K562 (cell line): Measurements from ENCODE around the gene LRP2BP. TPM values are rescaled to one million over a fixed set of nuclear protein-coding genes. Genes with fewer than 3 reads are reported as not detected.

Source experiments
- CUX1 ChIP-seq: fragments of 200-800 bp; sonication (Bioruptor generic); IDR thresholded peaks from 2 replicates; pipeline ENCODE4 v1.6.1; 2016; ENCODE audit warnings: missing genetic modification characterization, missing compliant biosample characterization
- ZFP91 ChIP-seq: sonication (generic); formaldehyde crosslinking; IDR thresholded peaks from 2 replicates; pipeline ENCODE4 v1.8.0; 2022; ENCODE audit warnings: mild to moderate bottlenecking, missing genetic modification reagents
- polyA plus RNA-seq, 8 experiments: library from polyadenylated mRNA; depleted of rRNA in 4 of 8; stranded (reverse) in 5 of 8; unstranded in 3 of 8; fragments of >200 nt; fragmentation: Nextera tagmentation in 2 of 8; fragmentation: Illumina TruSeq in 1 of 8; extraction: Ambion mirVana in 2 of 8; extraction: Trizol in 1 of 8; gene quantifications; 2 replicates each; pipeline versions ENCODE4 v1.2.1 to v1.2.3, GENCODE V29; 2011 to 2014; ENCODE audit warnings: inconsistent platforms in 1 of 8, missing spikeins in 1 of 8
- total RNA-seq, 7 experiments: library from RNA; depleted of rRNA in 6 of 7; stranded (reverse); fragments of >200 nt in 6 of 7; fragmentation: Illumina TruSeq in 2 of 7; extraction: Trizol in 2 of 7; gene quantifications; 2 replicates each; pipeline versions ENCODE4 v1.2.1 to v1.2.3, GENCODE V29; 2011 to 2021; ENCODE audit warnings: low replicate concordance in 1 of 7
- TF ChIP-seq, protein P1 (sequence below): sonication (generic); formaldehyde crosslinking; IDR thresholded peaks from 2 replicates; pipeline ENCODE4 v1.9.0; 2022; ENCODE audit warnings: mild to moderate bottlenecking, missing genetic modification reagents

The LRP2BP gene
- total and polyA plus RNA-seq, 9 of the 15 experiments (the other 6 are each of a cell fraction or from before 2014, with no cell fraction given), result 0.42 to 2.1 (median 0.62) TPM

GRCh38 chr4:185361872-185362271 lies 33.9 kb downstream of the LRP2BP start (continued):
- TF ChIP-seq CUX1 (CRISPR knock-in tag), result no peak
- TF ChIP-seq, protein P1, sequence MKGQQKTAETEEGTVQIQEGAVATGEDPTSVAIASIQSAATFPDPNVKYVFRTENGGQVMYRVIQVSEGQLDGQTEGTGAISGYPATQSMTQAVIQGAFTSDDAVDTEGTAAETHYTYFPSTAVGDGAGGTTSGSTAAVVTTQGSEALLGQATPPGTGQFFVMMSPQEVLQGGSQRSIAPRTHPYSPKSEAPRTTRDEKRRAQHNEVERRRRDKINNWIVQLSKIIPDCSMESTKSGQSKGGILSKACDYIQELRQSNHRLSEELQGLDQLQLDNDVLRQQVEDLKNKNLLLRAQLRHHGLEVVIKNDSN (CRISPR knock-in tag), result no peak
- TF ChIP-seq ZFP91 (CRISPR knock-in tag), result no peak
